Common myeloid progenitor, CD34-positive (primary cell): ENCODE data around the gene PTPRA.
A peak's percentile ranks its signal among the peaks of the same experiment; 100 is the strongest.

Experiments used
- CTCF ChIA-PET: fragments of 350-600 bp; sonication (Branson Sonifier 250); formaldehyde crosslinking; loops from one replicate; lab custom pipeline; 2021; ENCODE audit warnings: antibody characterized with exemption; lab: Charles Lee
- POLR2A ChIA-PET: fragments of 350-600 bp; sonication (Branson Sonifier 250); formaldehyde crosslinking; loops from one replicate; lab custom pipeline; 2021; ENCODE audit warnings: antibody characterized with exemption; lab: Charles Lee
- DNase-seq, 3 donors: peaks; one replicate each; pipeline versions ENCODE4 v3.0.0 to v3.0.0-alpha.2; 2013
- H3K27ac ChIP-seq, 2 experiments: 1 replicate in 1 of 2; 2 replicates in 1 of 2; pipeline ENCODE4 v1.7.0; 2013; ENCODE audit warnings: inconsistent platforms in 2 of 2, low read length in 2 of 2, mild to moderate bottlenecking in 2 of 2, low read depth in 1 of 2, moderate library complexity in 1 of 2; ENCODE audit not compliant: severe bottlenecking in 2 of 2, insufficient read depth in 1 of 2, poor library complexity in 1 of 2
- H3K27me3 ChIP-seq, 5 experiments: replicated peaks in 2 of 5; 1 replicate in 3 of 5; 2 replicates in 2 of 5; pipeline versions ENCODE4 v1.6.1 to v1.7.0; 2013; ENCODE audit warnings: low read length in 4 of 5, mild to moderate bottlenecking in 2 of 5, moderate library complexity in 2 of 5, inconsistent platforms in 1 of 5; ENCODE audit not compliant: insufficient read depth in 5 of 5, control insufficient read depth in 4 of 5
- H3K36me3 ChIP-seq, 4 experiments: 1 replicate in 2 of 4; 2 replicates in 2 of 4; pipeline versions ENCODE4 v1.6.1 to v1.7.0; 2013; ENCODE audit warnings: low read length in 3 of 4, control low read depth in 1 of 4, mild to moderate bottlenecking in 1 of 4; ENCODE audit not compliant: control insufficient read depth in 4 of 4, insufficient read depth in 4 of 4
- H3K4me1 ChIP-seq, 4 experiments: 1 replicate in 3 of 4; 2 replicates in 1 of 4; pipeline versions ENCODE4 v1.6.1 to v1.7.1; 2013; ENCODE audit warnings: low read length in 3 of 4, mild to moderate bottlenecking in 3 of 4, control low read depth in 1 of 4, inconsistent platforms in 1 of 4, moderate library complexity in 1 of 4; ENCODE audit not compliant: control insufficient read depth in 4 of 4, insufficient read depth in 4 of 4; ENCODE audit errors: control extremely low read depth in 1 of 4
- H3K4me3 ChIP-seq, 7 experiments: 1 replicate in 4 of 7; 2 replicates in 3 of 7; pipeline versions ENCODE4 v1.5.1 to v1.7.0; 2013; ENCODE audit warnings: mild to moderate bottlenecking in 7 of 7, low read length in 6 of 7, moderate library complexity in 6 of 7, inconsistent platforms in 2 of 7, low read depth in 2 of 7, control low read depth in 1 of 7; ENCODE audit not compliant: insufficient read depth in 4 of 7, control insufficient read depth in 1 of 7; ENCODE audit errors: extremely low read depth in 1 of 7
- H3K9me3 ChIP-seq, 5 experiments: 1 replicate in 4 of 5; 2 replicates in 1 of 5; pipeline versions ENCODE4 v1.6.1 to v1.7.1; 2013; ENCODE audit warnings: low read length in 4 of 5, mild to moderate bottlenecking in 2 of 5, inconsistent platforms in 1 of 5, low read depth in 1 of 5, moderate library complexity in 1 of 5; ENCODE audit not compliant: control insufficient read depth in 4 of 5, insufficient read depth in 2 of 5; ENCODE audit errors: control extremely low read depth in 1 of 5
- WGBS: methylation state at CpG from one replicate; pipeline ENCODE4 v1.1.5; 2013; ENCODE audit not compliant: insufficient coverage; 5-methylcytosine and 5-hydroxymethylcytosine counted together

Gene PTPRA

GRCh38 chr20:3081641-3082040 is 208.4 kb downstream of the PTPRA start:
- WGBS, result 20% methylated on average over 11 of the region's 11 CpGs
- H3K4me1 ChIP-seq, result peaks cover 5 to 76% (median 56%) of the 10 kb centered on the region in 4 experiments
- POLR2A ChIA-PET, result no interaction called here
- H3K27me3 ChIP-seq, result no peaks in the 10 kb centered on the region
- H3K9me3 ChIP-seq, result no peaks in the 10 kb centered on the region
- peak overlapping the region; percentile 32 to 83 (median 63) for H3K4me3 ChIP-seq
- CTCF ChIA-PET, result interaction anchor here (2.0 kb wide), 2 partner anchors 10 to 12 kb away, joined by 6 to 7 read pairs; no protein-coding TSS in a partner anchor
- H3K27ac ChIP-seq, result peak overlapping the region; percentile 30 to 64
- no peaks in the 10 kb centered on the region for H3K36me3 ChIP-seq
- peak in 1 of 3 donors; percentile 39 for DNase-seq

DNA sequence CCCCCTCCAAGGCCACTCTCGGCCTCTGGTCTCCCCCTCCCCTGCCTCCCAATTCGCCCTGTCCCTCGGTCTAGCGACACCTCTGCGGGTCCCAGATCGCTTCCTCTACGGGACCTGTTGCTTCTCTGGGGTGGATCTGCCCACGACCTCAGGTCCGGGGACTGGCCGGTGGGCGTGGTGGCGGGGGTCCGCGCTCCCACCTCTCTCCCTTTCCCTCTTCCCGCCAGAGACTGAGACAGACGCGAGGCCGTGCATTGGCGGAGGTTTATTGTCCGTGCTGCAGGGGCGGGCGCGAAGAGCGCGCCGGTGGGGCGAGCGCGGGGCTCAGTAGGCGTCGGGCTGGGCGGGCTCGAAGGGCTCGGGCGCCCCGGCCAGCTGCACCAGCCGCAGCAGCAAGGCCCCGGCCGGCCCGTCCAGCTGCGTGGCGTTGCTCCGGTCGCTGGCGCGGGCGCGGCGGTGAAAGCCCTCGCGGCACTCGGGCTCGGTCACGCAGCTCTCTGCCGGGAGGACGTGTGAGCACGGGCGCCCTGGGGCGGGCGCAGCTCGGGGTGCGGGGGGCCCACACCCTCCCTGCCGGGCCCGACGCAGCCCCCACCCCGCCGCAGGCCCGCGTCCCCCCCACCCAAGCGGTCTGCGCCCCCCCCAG is 209.1 kb downstream of the PTPRA start:
- WGBS, result under 1% methylated on average over 36 of the region's 71 CpGs
- peak in 1 of 3 donors; percentile 40 for DNase-seq
- Histone ChIP-seq H3K27me3 (no peaks in the 10 kb centered on the region), H3K4me3 (peak overlapping the region; percentile 32 to 83 (median 63)), H3K27ac (peak overlapping the region; percentile 9 to 64), H3K36me3 (no peaks in the 10 kb centered on the region), H3K4me1 (peaks cover 5 to 68% (median 49%) of the 10 kb centered on the region in 4 experiments), H3K9me3 (no peaks in the 10 kb centered on the region)
- CTCF ChIA-PET, result no interaction called here
- POLR2A ChIA-PET, result interaction anchor here (0.7 kb wide), 1 partner anchor 29 kb away, joined by 3 read pairs; no protein-coding TSS in a partner anchor

DNA sequence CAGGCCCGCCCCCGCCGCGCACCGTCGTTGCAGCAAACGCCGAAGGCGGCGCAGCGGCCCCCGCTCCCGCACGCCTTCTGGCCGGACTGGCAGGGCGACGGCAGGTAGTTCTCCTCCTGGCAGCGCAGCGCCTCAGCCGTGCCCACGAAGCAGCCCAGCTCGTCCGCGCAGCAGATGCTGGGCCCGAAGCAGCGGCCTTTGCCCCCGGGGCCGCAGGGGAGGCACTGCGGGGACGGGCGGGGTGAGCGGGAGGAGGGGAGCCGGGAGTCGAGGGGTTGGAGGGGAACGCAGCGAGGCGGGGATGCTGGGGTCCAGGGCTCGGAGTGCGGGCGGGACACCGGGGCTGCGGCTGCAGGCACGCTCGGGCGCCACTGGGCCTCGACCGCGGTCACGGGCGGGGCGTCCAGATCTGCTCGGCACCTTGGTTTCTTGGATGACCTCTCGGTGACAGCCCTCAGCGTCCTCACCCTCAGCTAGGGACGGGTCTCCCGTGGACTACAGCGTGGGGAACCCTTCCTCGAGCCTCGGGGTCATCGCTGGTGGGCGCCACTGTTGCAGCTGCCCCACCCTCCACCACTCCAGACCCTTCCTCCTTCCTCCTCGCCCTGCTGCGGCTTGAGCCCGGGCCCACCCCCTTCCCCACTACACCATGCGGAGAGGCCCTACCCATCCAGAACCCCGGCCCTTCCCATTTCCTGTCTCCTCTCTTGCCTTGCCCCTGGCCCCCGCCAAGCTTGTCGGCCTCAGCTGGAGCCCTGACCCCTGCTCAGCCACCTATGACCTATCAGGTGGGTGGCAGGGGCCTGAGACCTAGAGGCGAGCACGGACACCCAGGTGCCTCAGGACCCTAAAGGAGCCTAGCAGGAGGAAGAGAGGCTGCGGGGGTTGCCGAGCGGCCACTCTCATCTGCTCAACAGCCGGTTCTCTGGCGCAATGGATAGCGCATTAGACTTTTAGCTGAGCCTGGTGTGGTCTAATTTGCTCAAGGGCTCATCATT is 210.0 kb downstream of the PTPRA start:
- H3K4me1 ChIP-seq, result peaks cover 3 to 65% (median 46%) of the 10 kb centered on the region in 4 experiments
- H3K9me3 ChIP-seq, result no peaks in the 10 kb centered on the region
- H3K36me3 ChIP-seq, result no peaks in the 10 kb centered on the region
- under 1% methylated on average over 67 of the region's 76 CpGs for WGBS
- peak overlapping the region; percentile 50 to 61 for H3K27ac ChIP-seq
- H3K4me3 ChIP-seq, result peak overlapping the region; percentile 45 to 83 (median 54)
- ChIA-PET POLR2A (interaction anchor here (0.7 to 1.3 kb wide), 2 partner anchors 10 to 28 kb away, joined by 3 to 5 read pairs; no protein-coding TSS in a partner anchor), CTCF (interaction anchor here (0.9 to 1.7 kb wide), 5 partner anchors 10 to 31 kb away, joined by 3 to 8 read pairs (median 4); no protein-coding TSS in a partner anchor)
- no peaks in the 10 kb centered on the region for H3K27me3 ChIP-seq
- DNase-seq, result peak in 2 of 3 donors; percentile 36 to 54

DNA sequence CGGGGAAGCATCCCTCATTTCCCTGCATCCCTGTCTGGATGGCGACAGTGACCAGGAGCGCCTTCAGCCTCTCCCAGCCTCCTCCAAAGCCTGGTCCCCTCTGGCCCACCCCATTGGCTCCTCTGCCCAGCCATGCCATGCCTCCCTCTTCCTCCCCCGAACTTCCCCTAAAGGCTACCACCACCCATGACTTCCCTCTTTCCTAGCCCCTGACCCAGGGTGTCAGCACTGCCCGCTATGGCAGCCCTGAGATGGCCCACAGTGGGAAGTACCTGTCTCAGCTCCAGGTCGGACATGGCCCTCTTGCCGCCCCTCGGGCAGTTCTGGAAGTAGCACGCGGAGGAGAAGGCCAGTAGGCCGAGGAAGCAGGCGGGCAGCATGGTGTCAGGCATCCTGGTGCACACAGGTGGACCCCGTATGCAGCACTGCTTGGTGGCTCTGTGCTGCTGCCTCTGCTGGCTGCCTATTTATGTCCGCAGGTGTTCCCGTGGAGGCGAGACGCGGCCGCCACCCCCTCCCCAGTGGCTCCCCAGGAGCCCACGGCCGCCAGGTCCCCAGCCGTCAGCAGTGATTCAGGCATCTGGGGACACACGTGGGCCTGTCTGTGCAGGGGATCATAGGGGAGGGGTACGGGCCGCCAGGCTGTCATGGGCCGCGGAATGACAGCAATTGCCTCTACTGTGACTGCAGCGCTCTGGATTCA is 211.2 kb downstream of the PTPRA start, which contains the start of gene AVP:
AVP (minus strand) TSS at position 442 of the 703 bp plus-strand sequence; CDS start at position 392, 50 bp downstream.
- Histone ChIP-seq H3K36me3 (no peaks in the 10 kb centered on the region), H3K9me3 (no peaks in the 10 kb centered on the region), H3K27me3 (no peaks in the 10 kb centered on the region), H3K27ac (peak within 1 kb of the TSS; percentile 50 to 61), H3K4me1 (peaks cover 3 to 67% (median 45%) of the 10 kb centered on the region in 4 experiments), H3K4me3 (peak within 1 kb of the TSS in 6 of 7 experiments; percentile 4 to 83 (median 62))
- ChIA-PET POLR2A (interaction anchor here (1.3 kb wide), 1 partner anchor 9 kb away, joined by 5 read pairs; no protein-coding TSS in a partner anchor), CTCF (interaction anchor here (0.9 to 1.7 kb wide), 5 partner anchors 8 to 30 kb away, joined by 3 to 8 read pairs (median 4); no protein-coding TSS in a partner anchor)
- 40% methylated on average over 27 of the region's 28 CpGs for WGBS
- peak in 2 of 3 donors; percentile 69 to 77 for DNase-seq

GRCh38 chr20:3084986-3085360 is 211.7 kb downstream of the PTPRA start:
- CTCF ChIA-PET, result interaction anchor here (0.9 to 3.7 kb wide), 5 partner anchors 7 to 29 kb away, joined by 3 to 19 read pairs (median 3); no protein-coding TSS in a partner anchor
- no peak for DNase-seq
- Histone ChIP-seq H3K27me3 (no peaks in the 10 kb centered on the region), H3K36me3 (no peaks in the 10 kb centered on the region), H3K27ac (peak overlapping the region in 1 of 2 experiments; percentile 23), H3K9me3 (no peaks in the 10 kb centered on the region), H3K4me1 (peaks cover 7 to 71% (median 50%) of the 10 kb centered on the region in 4 experiments), H3K4me3 (peak overlapping the region in 1 of 7 experiments; percentile 83)
- POLR2A ChIA-PET, result no interaction called here
- 36% methylated on average over 7 of the region's 7 CpGs for WGBS

- no peak overlapping the region for H3K4me3 ChIP-seq
- no peaks in the 10 kb centered on the region for H3K9me3 ChIP-seq
- WGBS, result 96% methylated on average over 7 of the region's 8 CpGs
- no peaks in the 10 kb centered on the region for H3K27me3 ChIP-seq
- peaks cover 10 to 71% (median 55%) of the 10 kb centered on the region in 4 experiments for H3K4me1 ChIP-seq
- H3K27ac ChIP-seq, result no peak overlapping the region
- POLR2A ChIA-PET, result no interaction called here
- H3K36me3 ChIP-seq, result no peaks in the 10 kb centered on the region
- no peak for DNase-seq
- CTCF ChIA-PET, result interaction anchor here (0.9 to 3.7 kb wide), 6 partner anchors 8 to 28 kb away, joined by 3 to 19 read pairs (median 4); no protein-coding TSS in a partner anchor
Observed at GRCh38 chr20:3085571-3086072, 212.3 kb downstream of the PTPRA start.
